Measurements from ENCODE around the gene RMRP. TPM values are rescaled to one million over a fixed set of nuclear protein-coding genes. Genes with fewer than 3 reads are reported as not detected.
A peak's percentile ranks its signal among the peaks of the same experiment; 100 is the strongest.

The RMRP gene
- total and polyA plus RNA-seq, 9 of the 15 experiments (the other 6 are each of a cell fraction or from before 2014, with no cell fraction given) = 75.7 to 89,974 (median 13,378) TPM; not detected in 3

GRCh38 chr9:35616681-35617459 lies 40.9 kb downstream of the RMRP start (continued):
- TF ChIP-seq ATF1 (CRISPR knock-in tag; IDR thresholded peaks at IDR 0.05) (no peak), ATF1 (tag; IDR thresholded peaks at IDR 0.05) (peak; percentile 87), ZNF146 (CRISPR knock-in tag; IDR thresholded peaks at IDR 0.05; ENCODE audit: unreplicated experiment) (no peak), SAP30 (IDR thresholded peaks at IDR 0.05; ENCODE audit: borderline replicate concordance, insufficient read depth, low read depth, low read length, poor library complexity, severe bottlenecking) (no peak), E2F6 (IDR thresholded peaks at IDR 0.05; ENCODE audit: borderline replicate concordance in 1 of 2, extremely low read depth in 1 of 2, insufficient read depth in 1 of 2, insufficient read length in 1 of 2, low read depth in 1 of 2, low read length in 1 of 2, poor library complexity in 1 of 2, severe bottlenecking in 1 of 2) (no peak), GABPB1 (CRISPR knock-in tag; IDR thresholded peaks at IDR 0.05) (no peak), CREB3L1 (IDR thresholded peaks at IDR 0.05; ENCODE audit: borderline replicate concordance, low read depth) (no peak), ZFX (CRISPR knock-in tag; IDR thresholded peaks at IDR 0.05) (no peak), CEBPB (tag; IDR thresholded peaks at IDR 0.05) (no peak), ZZZ3 (IDR thresholded peaks at IDR 0.05) (no peak), ZNF644 (tag; IDR thresholded peaks at IDR 0.05; ENCODE audit: low read depth) (no peak), BRD4 (IDR thresholded peaks at IDR 0.05) (no peak), PCBP1 (IDR thresholded peaks at IDR 0.05; ENCODE audit: low read depth, low read length, poor library complexity, severe bottlenecking) (no peak), CREB1 (IDR thresholded peaks at IDR 0.05) (no peak), CREB1 (CRISPR knock-in tag; IDR thresholded peaks at IDR 0.05) (peak; percentile 75), CC2D1A (IDR thresholded peaks at IDR 0.05) (no peak), MIER1 (IDR thresholded peaks at IDR 0.05; ENCODE audit: low read depth) (no peak), ZNF77 (CRISPR knock-in tag; IDR thresholded peaks at IDR 0.05) (no peak), CREM (IDR thresholded peaks at IDR 0.05; ENCODE audit: low read depth) (peak; percentile 68), GATAD2B (IDR thresholded peaks at IDR 0.05; ENCODE audit: borderline replicate concordance) (no peak), PRMT5 (CRISPR knock-in tag; IDR thresholded peaks at IDR 0.05) (no peak)
- TF ChIP-seq, protein P1, sequence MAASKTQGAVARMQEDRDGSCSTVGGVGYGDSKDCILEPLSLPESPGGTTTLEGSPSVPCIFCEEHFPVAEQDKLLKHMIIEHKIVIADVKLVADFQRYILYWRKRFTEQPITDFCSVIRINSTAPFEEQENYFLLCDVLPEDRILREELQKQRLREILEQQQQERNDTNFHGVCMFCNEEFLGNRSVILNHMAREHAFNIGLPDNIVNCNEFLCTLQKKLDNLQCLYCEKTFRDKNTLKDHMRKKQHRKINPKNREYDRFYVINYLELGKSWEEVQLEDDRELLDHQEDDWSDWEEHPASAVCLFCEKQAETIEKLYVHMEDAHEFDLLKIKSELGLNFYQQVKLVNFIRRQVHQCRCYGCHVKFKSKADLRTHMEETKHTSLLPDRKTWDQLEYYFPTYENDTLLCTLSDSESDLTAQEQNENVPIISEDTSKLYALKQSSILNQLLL (CRISPR knock-in tag; IDR thresholded peaks at IDR 0.05; ENCODE audit: borderline replicate concordance) = no peak
- TF ChIP-seq, protein P2, sequence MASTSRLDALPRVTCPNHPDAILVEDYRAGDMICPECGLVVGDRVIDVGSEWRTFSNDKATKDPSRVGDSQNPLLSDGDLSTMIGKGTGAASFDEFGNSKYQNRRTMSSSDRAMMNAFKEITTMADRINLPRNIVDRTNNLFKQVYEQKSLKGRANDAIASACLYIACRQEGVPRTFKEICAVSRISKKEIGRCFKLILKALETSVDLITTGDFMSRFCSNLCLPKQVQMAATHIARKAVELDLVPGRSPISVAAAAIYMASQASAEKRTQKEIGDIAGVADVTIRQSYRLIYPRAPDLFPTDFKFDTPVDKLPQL (IDR thresholded peaks at IDR 0.05; ENCODE audit: extremely low read depth, insufficient read length) = no peak
